NCI-H2029 (cell line): ENCODE data around the gene TMEM205.
"Not testable (repeated sequence)": the region's sequence is repeated elsewhere in the genome, so short reads cannot be mapped to it uniquely, and the experiment has no call there.

Experiments
- DNase-seq: peaks from one replicate; lab custom pipeline; 2025; lab: John Stamatoyannopoulos, UW

TMEM205 gene

GRCh38 chr19:11373166-11373884 is 27.3 kb upstream of the TMEM205 start:
- DNase-seq: peak; percentile 84

- no peak for DNase-seq
Observed at GRCh38 chr19:11370744-11371143, 24.7 kb upstream of the TMEM205 start.

GRCh38 chr19:11367528-11367927 is 21.5 kb upstream of the TMEM205 start:
- DNase-seq: no peak

GRCh38 chr19:11365557-11366117 is 19.6 kb upstream of the TMEM205 start:
- no peak for DNase-seq

GRCh38 chr19:11364935-11365334 is 18.9 kb upstream of the TMEM205 start:
- DNase-seq: no peak

GRCh38 chr19:11364296-11364904 is 18.3 kb upstream of the TMEM205 start:
- DNase-seq: no peak

GRCh38 chr19:11363881-11364280 is 17.8 kb upstream of the TMEM205 start:
- no peak for DNase-seq

GRCh38 chr19:11361771-11362731 is 16.0 kb upstream of the TMEM205 start:
- no peak for DNase-seq

GRCh38 chr19:11361037-11361770 is 15.1 kb upstream of the TMEM205 start:
- no peak for DNase-seq

GRCh38 chr19:11359421-11359820 is 13.4 kb upstream of the TMEM205 start:
- DNase-seq: no peak

- no peak for DNase-seq
Observed at GRCh38 chr19:11356676-11357550, 10.8 kb upstream of the TMEM205 start.

GRCh38 chr19:11356074-11356397 is 10.0 kb upstream of the TMEM205 start:
- no peak for DNase-seq

GRCh38 chr19:11355160-11356073 is 9.3 kb upstream of the TMEM205 start, which contains the start of gene PLPPR2:
Gene PLPPR2 (plus strand): TSS chr19:11355432. CDS start chr19:11357674, 2,242 bp downstream.
- DNase-seq: peak; percentile 92

GRCh38 chr19:11354102-11354501 is 8.0 kb upstream of the TMEM205 start:
- not testable (repeated sequence) for DNase-seq

GRCh38 chr19:11349171-11349570 is 3.1 kb upstream of the TMEM205 start:
- DNase-seq: no peak

GRCh38 chr19:11347546-11348039 is 1.5 kb upstream of the TMEM205 start:
- no peak for DNase-seq

- DNase-seq: peak; percentile 41
Observed at GRCh38 chr19:11345122-11345803, 805 bp downstream of the TMEM205 start.

- DNase-seq: no peak
Observed at GRCh38 chr19:11342429-11342828, 3.6 kb downstream of the TMEM205 start.

GRCh38 chr19:11340099-11340467 is 6.0 kb downstream of the TMEM205 start:
- not testable (repeated sequence) for DNase-seq
